Mesothelial cell of epicardium (in vitro differentiated cells): ENCODE measurements around the gene MLF2. TPM values are rescaled to one million over a fixed set of nuclear protein-coding genes. Genes with fewer than 3 reads are reported as not detected.

Source experiments
- DNase-seq, 2 experiments: peaks; one replicate each; pipeline ENCODE4 v3.0.0; 2021; ENCODE audit warnings: low spot score in 2 of 2; ENCODE audit not compliant: unreplicated experiment in 2 of 2
- H3K27ac Mint-ChIP-seq: 2 replicates; pipeline ENCODE4 v1.8.0; 2021; ENCODE audit warnings: mixed read lengths
- H3K27me3 Mint-ChIP-seq: 2 replicates; pipeline ENCODE4 v1.8.0; 2021; ENCODE audit warnings: low read depth, mixed read lengths
- H3K36me3 Mint-ChIP-seq: 2 replicates; pipeline ENCODE4 v1.8.0; 2021; ENCODE audit warnings: mixed read lengths
- H3K4me1 Mint-ChIP-seq: 2 replicates; pipeline ENCODE4 v1.8.0; 2021; ENCODE audit warnings: mixed read lengths
- H3K4me3 Mint-ChIP-seq: 2 replicates; pipeline ENCODE4 v1.8.0; 2021; ENCODE audit warnings: mild to moderate bottlenecking, moderate library complexity, mixed read lengths
- H3K9me3 Mint-ChIP-seq: 2 replicates; pipeline ENCODE4 v1.8.0; 2021; ENCODE audit warnings: mixed read lengths
- CTCF ChIP-seq: fragments of 200-600 bp; sonication (generic); IDR thresholded peaks from one replicate; pipeline ENCODE4 v1.5.0; 2021; ENCODE audit warnings: antibody characterized with exemption; ENCODE audit not compliant: unreplicated experiment
- total RNA-seq: library from RNA; stranded (reverse); gene quantifications from 3 replicates; pipeline ENCODE4 v1.2.1, GENCODE V29; 2021

Gene MLF2, protein sequence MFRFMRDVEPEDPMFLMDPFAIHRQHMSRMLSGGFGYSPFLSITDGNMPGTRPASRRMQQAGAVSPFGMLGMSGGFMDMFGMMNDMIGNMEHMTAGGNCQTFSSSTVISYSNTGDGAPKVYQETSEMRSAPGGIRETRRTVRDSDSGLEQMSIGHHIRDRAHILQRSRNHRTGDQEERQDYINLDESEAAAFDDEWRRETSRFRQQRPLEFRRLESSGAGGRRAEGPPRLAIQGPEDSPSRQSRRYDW
- total RNA-seq = 195 to 203 TPM (median 202 TPM) in 3 replicates

DNA sequence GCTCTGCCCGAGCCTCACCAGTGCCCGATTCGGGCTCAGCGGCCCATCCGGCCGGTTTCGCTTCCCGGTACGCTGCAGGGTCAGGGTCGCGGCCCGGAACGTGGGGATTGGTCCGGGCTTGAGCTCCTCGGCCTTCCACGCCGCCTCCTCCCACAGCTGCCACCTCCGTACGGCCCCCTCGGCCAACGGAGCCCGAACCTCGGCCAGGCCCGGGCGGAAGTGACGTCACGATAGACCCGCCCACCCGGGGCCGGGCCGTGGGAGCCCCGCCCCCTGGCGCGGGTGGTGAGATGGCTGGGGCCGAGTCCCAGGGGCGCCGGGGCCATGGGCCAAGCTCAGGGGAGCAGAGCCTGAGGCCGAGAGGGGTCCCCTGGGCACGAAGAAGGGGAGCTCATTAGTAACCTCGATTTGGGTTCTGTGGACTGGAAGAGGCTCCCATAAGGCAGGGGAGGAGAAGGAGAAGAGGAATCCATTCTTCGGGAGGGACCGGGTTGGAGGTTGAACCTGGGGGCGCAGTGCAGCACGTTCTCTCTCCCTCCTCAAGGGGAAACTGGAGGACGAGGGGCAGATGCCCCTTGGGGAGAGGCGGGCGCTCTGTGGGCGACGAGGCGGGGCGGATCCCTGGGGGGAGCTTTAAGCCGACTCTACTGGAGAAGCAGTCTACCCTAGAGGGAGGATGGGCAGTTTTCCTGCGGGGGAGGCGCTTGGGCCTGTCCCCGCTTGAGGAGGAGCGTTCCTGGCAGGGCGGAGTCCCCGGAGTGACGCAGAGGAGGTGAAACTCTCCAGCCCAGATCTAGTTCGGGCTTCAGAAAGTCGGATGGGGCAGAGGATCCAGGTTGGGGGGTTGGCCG is at the start of gene MLF2:
Gene MLF2 (minus strand): TSS at position 221 of the 851 bp plus-strand sequence. CDS start 807 bp downstream, outside the sequence.
- Mint-ChIP-seq H3K27me3 (no peaks in the 10 kb centered on the region), H3K9me3 (no peaks in the 10 kb centered on the region), H3K27ac (peak within 1 kb of the TSS; percentile 100), H3K4me3 (peak within 1 kb of the TSS; percentile 92), H3K36me3 (peaks cover 18% of the 10 kb centered on the region), H3K4me1 (peaks cover 28% of the 10 kb centered on the region)
- peak; percentile 92 for TF ChIP-seq CTCF
- DNase-seq = peak; percentile 85 to 99

- TF ChIP-seq CTCF = no peak
- Mint-ChIP-seq H3K36me3 (peaks cover 1% of the 10 kb centered on the region), H3K4me1 (peaks cover 13% of the 10 kb centered on the region), H3K27ac (no peak overlapping the region), H3K9me3 (peaks cover 2% of the 10 kb centered on the region), H3K27me3 (peaks cover 2% of the 10 kb centered on the region), H3K4me3 (no peak overlapping the region)
- DNase-seq = no peak
Observed at GRCh38 chr12:6799147-6799546, 46.2 kb upstream of the MLF2 start.

GRCh38 chr12:6796576-6796975 is 43.6 kb upstream of the MLF2 start:
- Mint-ChIP-seq H3K36me3 (no peaks in the 10 kb centered on the region), H3K27me3 (peaks cover 2% of the 10 kb centered on the region), H3K4me1 (peaks cover 28% of the 10 kb centered on the region), H3K4me3 (no peak overlapping the region), H3K27ac (no peak overlapping the region), H3K9me3 (no peaks in the 10 kb centered on the region)
- DNase-seq = no peak
- no peak for TF ChIP-seq CTCF

DNA sequence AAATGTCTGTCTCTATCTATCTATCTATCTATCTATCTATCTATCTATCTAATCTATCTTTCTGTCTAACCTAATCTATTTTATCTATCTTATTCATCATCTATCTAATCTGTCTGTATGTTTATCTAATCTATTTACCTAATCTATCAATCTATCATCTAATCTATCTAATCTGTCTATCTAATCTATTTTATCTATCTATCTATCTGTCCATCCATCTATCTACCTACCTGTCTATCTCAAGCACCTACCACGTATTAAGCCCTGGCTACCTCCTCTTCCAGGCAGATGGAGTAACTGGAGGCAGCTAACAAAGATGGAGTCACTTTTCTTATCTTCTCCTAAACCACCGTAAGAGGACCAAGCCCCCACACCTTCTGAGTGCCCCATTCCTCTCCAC is 42.1 kb upstream of the MLF2 start:
- Mint-ChIP-seq H3K36me3 (no peaks in the 10 kb centered on the region), H3K27me3 (peaks cover 2% of the 10 kb centered on the region), H3K27ac (no peak overlapping the region), H3K9me3 (no peaks in the 10 kb centered on the region), H3K4me1 (peaks cover 28% of the 10 kb centered on the region), H3K4me3 (no peak overlapping the region)
- no peak for TF ChIP-seq CTCF
- DNase-seq = no peak

GRCh38 chr12:6792522-6793201 is 39.7 kb upstream of the MLF2 start:
- H3K36me3 Mint-ChIP-seq = no peaks in the 10 kb centered on the region
- peak in 1 of 2 experiments; percentile 42 for DNase-seq
- H3K27me3 Mint-ChIP-seq = peaks cover 2% of the 10 kb centered on the region
- H3K4me1 Mint-ChIP-seq = peaks cover 33% of the 10 kb centered on the region
- no peak for TF ChIP-seq CTCF
- no peaks in the 10 kb centered on the region for H3K9me3 Mint-ChIP-seq
- peak overlapping the region; percentile 47 for H3K4me3 Mint-ChIP-seq
- H3K27ac Mint-ChIP-seq = peak overlapping the region; percentile 91
